ENCODE results near the gene NAMPT.

Gene NAMPT

DNA sequence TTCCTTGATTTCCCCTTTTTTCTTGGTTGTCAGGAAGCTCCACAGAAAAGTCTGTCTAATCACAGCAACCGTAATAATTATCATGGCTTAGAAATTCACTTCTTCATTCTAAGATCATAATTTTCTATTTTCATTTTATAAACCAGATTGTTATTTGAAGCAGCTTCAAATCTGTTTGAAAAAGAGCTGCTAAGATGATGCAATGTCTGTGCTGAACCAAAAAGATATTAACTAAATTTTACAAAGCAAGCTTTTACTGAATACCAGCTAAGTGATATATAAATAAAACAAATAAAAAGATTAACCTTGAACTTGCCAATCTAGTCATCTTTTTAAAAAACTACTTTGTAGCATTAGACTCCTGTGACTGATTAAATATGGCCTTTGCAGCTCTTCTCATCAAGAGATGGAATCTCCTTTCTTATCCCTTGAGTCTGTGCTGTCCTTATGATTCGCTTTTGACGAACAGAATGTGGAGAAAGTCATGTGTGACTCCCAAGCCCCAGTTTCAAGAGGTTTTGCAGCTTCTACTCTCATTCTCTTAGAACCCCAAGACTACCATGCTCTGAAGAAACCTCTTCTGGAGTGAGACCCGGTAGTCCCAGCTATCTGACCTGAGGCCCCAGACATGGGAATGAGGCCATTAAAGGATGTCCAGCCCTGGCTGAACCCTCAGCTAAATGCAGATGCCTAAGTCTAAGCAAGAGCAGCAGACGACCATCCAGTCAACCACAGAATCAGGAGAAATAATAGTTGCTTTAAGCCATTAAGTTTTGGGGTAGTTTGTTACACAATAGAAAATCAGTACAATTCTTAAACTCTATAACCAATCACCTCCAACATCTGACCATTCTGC lies 14.4 kb downstream of the NAMPT start:
- no peak for DNase-seq

GRCh38 chr7:106269254-106269961 lies 15.4 kb downstream of the NAMPT start:
- DNase-seq, result no peak

DNA sequence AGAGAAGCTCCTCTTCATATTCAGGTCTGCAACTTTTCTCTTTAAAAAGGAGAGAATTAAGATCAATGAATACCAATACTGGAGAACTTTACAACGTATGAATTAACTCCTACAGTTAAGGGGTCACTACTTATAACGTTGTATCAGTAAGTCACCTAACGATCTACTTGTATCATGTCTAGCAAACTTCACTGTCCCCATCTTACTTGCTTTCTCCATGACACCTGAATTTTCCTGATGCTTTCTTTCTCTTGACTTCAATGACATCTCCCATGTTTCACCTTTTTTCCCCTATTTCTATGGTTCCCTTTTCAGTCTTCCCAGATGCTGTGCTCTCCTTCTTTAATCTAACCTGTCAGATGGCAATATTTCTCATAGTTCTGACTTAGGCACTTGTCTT lies 19.6 kb downstream of the NAMPT start:
- DNase-seq, result no peak

GRCh38 chr7:106262221-106262881 lies 22.4 kb downstream of the NAMPT start:
- no peak for DNase-seq

GRCh38 chr7:106260136-106260561 lies 24.6 kb downstream of the NAMPT start:
- no peak for DNase-seq

- no peak for DNase-seq
Observed at GRCh38 chr7:106258789-106259188, 26.0 kb downstream of the NAMPT start.

GRCh38 chr7:106257752-106258151 lies 27.0 kb downstream of the NAMPT start:
- DNase-seq, result no peak

DNA sequence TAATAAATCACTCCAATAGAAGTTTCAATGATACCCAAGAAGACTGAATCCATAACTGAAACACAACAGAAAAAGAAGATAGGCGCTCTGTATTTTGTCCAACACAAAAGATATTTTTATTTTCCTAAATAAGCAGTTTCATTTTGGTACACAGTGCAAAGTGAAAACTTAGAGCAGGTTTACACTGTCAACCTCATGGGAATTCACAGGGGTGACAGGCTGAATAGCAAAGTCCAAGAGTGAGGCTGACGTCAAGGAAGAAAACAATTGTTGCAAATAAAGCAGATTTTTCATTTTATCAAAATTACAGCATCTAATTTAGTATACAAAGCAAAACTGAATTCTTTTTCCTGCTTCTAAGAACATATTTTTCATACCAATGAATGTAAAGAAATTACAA lies 28.6 kb downstream of the NAMPT start:
- no peak for DNase-seq

DNA sequence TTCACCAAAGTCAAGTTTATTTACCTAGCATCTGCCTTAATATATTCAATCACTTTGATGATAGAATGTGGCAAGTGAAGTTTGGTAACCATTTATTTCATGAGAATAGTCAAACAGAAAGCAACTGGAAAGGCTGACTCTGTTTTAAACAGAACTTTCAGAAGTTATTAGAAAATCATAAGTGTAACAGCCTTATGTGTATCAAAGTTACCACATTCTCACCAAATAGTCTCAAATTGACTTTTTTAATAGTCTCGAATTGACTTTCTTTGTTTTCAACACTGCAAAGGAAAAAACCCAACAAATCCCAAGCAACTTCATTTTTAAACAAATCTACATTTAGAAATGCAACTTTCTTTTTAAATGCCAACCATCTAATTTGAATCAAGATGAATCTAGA lies 29.5 kb downstream of the NAMPT start:
- DNase-seq, result no peak

DNA sequence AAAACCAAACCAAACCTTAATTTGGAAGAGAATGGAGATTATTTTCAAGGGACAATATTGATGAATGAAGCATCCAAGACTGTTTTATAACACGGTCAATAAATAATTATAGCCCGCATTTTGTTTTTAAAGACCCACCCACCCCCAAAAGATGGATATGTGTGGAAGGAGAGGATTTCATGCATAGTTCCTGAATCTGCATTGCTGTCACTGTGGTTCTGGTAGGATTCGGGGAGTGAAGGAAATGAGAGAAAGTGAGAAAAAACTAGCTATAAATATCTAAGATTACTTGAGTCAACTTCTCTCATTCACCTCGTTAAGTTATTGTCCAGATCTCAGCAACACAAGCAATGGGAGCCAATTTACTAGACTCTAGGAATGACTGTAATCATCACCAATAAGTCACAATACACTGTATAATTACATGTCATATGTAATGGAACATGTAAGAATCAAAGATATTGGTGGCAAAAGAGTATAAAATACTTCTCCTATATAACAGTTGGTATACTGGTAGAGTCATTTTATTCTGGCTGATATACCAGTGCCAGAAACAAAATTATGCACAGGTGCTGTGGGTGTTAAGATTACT lies 30.2 kb downstream of the NAMPT start:
- no peak for DNase-seq

- no peak for DNase-seq
Observed at GRCh38 chr7:106252568-106252967, 32.2 kb downstream of the NAMPT start.

GRCh38 chr7:106249488-106249887 lies 35.3 kb downstream of the NAMPT start:
- no peak for DNase-seq

DNA sequence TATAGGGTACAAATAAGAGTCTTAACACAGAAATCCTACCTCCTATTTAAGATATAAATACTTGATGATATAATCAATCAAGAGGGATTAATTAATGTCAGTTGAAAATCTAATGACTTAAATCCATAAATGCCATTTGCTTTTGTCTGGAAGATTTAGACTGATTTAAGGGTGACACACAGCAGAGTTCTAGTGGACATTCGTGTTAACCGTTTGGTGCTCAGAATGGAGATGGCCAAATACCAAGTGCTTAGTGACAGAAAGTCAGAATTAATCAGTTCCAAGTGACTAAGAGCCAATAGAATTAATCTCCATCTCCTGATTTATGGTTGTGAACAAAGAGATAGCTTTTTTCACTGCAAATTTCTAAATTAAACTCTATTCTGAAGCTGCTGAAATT lies 36.2 kb downstream of the NAMPT start:
- DNase-seq, result no peak

DNA sequence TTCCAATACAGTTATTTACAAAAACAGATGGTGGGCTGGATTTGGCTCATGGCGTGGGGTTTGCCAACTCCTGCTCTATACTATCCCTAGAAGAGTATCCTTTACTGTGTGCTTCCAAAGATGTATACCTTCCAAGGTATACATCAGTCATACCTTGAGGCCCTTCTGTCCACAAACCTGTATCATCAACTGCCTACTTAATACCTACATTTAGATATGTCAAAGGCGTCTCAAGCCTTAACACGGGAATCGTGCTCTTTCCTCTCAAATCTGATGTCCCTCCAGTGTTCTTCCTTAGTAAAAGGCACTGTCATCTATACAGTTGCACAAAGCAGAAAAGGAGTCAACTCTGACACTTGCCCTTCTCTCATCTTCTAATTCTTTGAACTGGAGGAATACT lies 36.9 kb downstream of the NAMPT start:
- no peak for DNase-seq

GRCh38 chr7:106246902-106247711 lies 37.7 kb downstream of the NAMPT start:
- DNase-seq, result no peak

GRCh38 chr7:106243893-106244292 lies 40.9 kb downstream of the NAMPT start:
- DNase-seq, result no peak

GRCh38 chr7:106239406-106239805 lies 45.4 kb downstream of the NAMPT start:
- no peak for DNase-seq

DNA sequence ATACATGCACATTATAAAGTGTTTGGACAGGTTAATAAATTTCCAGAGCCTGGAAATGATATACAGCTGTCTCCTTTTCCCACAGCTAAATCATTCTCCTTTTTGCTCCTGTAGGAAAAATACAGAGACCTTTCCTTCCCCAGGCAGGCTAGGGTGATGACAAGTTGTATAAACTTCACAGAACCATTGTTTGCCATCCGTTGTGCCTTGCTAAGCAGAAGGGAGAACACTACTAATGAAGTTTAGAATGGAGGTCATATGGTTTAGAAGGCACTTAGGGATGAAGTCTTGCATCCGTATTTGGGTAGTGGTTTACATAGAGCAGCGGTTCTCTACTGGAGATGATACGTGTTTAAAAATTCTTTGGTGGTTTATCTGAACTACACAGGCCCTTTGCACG lies 46.0 kb downstream of the NAMPT start:
- no peak for DNase-seq

DNA sequence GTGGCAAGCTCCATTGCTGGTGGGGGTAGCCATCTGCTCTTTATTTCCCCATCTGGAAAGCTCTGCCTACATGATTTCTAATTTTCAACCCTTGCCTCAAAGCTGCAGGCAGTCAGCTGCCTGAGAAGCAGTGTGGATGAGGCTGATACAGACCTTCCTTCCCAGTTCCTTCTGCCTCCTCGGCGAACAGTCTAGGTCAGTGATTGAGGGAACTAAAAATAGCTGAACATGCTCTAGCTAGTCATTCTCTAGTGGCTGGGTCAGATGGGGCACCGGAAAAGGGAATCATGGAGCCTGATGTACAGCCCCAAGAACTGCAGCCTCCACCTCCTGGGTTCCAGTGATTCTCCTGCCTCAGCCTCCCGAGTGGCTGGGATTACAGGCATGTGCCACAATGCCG lies 48.7 kb downstream of the NAMPT start:
- DNase-seq, result no peak

GRCh38 chr7:106234425-106234824 lies 50.4 kb downstream of the NAMPT start:
- no peak for DNase-seq

DNA sequence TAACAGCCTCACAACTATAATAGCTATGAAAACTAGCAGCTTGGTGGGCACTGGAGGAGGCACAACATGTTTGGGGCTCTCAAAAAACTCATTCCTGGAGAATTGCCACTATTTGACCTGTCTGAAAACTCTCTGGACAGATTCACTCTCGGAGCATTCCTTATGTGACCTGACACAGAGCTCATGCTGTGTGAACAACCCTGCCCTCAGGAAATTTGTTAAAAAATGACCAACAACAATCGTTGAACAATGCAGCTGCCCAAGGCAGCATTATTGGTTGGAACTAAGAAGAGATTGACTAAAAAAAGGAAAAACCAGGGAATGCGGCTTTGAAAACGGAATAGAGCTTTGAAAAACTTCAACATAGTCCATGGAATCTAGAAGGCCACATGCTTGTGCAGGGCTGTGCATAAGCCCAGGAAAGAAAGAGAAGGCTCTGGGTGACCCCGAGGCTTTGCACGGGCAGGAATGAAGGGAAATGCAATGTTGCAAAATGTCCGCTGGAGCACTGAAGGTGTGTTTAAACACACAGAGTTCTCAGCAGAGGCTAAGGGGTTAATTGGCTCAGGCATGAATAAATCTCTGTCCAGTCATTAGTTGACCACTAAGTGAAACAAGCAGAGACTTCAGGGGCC lies 52.8 kb downstream of the NAMPT start:
- DNase-seq, result no peak

DNA sequence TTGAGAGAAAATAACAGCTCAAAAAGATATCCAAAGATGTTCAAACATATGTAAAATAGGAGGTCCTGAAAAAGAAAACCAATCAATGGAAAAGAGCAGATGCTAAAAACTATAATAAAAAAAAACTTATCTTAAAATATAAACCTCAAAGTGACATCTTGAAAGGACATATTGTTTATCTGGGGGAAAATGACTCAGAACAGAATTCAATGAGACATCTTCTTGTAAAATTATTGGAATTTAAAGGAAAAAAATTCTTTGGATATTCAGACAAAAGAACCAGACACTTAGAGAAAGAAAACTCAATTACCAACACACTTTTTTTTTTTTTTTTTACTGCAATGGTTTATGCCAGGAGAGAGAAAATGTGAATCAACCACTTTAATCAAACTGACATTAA lies 58.9 kb downstream of the NAMPT start:
- no peak for DNase-seq
